Right renal pelvis (tissue), 4 donors: ENCODE measurements around the gene TBL3. TPM values are rescaled to one million over a fixed set of nuclear protein-coding genes. Genes with fewer than 3 reads are reported as not detected.
A peak's percentile ranks its signal among the peaks of the same experiment; 100 is the strongest.

Experiments
- DNase-seq, 4 donors: peaks; one replicate each; pipeline ENCODE4 v3.0.0-alpha.2; 2013; ENCODE audit warnings: low read depth in 4 of 4, low spot score in 3 of 4, missing footprints in 1 of 4
- polyA plus RNA-seq, 4 donors: library from polyadenylated mRNA; unstranded; fragments of 120-200 nt; gene quantifications; one replicate each; pipeline ENCODE4 v1.2.1, GENCODE V29; 2013; ENCODE audit not compliant: insufficient read length in 4 of 4

TBL3 gene
- polyA plus RNA-seq, 4 donors, result 26.0 to 47.2 (median 35.0) TPM

DNA sequence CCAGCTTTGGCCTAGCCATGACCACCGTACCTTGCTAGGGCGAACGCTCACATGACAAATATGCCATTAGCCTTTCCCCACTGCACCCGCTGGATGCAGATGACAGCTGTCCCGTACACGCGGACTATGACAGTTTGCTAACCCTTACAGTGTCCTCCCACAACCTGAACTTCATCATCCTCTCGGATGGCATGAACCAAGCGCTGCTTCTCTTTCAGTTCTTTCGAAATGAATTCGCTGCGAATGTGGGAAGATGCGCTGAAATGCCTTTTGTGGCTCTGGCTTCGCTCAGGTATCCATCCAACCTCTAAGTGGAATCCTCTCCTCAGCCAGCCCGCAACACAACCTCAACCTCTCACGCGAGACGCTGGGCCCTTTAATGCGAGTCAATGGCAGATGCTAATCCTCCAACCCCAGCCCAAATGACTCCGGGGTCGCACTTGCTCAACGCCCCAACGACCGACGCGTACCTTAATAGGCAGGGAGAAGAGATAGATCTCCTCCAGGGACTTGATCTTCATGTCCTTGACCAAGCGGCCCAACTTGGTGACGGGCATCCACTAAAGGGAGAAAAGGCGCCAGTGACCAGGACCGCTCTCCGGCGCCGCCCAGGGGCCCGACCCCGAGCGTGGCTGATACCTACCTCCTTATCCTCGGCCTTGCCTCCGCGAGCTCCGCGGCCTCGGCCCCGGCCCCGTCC is 7.9 kb upstream of the TBL3 start:
- DNase-seq, result no peak

DNA sequence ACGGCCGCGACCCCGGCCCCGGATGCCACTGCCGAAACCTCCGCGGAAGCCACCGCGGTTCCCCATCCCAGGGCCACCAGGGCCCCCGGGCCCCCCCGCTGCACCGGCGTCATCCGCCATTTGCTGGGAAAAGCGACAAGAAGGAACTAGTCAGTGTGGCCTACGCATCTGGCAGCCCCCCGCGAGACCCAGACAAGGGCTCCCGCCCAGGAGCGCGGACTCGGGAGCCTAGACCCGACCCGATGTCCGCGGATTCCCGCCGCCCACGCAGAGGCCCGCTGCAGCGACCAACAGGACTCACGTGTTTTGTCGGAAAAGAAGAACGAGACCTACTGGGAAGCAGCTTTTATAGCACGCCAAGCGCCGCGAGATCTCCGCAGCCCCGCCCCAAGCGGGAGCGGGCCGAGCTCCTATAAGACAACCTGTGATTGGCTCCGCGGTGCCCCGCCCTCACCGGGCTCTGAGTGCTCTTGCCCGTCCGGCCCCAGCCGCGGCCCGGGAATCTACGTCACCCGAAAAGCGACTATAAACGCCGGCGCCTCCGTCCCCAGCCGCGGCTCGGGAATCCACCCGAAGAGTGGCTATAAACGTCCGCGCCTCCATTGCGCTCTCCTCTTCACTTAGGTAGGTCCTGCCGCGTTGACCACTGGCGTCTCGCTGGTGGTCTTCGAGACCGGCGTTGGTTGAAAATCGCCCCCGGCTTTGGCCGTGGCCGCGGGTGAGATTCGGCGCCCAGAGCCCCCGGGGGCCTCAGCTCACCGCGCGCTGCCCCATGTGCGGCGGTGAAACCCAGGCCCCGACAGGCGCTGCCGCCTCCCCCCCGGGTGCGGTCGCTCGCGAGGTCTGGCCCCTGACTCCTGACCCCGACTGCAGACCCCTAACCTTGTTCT is 7.1 kb upstream of the TBL3 start, which contains the start of gene RPS2:
TSS of gene RPS2 (minus strand) at position 321 of the 890 bp plus-strand sequence. CDS start at position 120, 201 bp downstream.
- peak; percentile 93 to 98 (median 96) for DNase-seq

DNA sequence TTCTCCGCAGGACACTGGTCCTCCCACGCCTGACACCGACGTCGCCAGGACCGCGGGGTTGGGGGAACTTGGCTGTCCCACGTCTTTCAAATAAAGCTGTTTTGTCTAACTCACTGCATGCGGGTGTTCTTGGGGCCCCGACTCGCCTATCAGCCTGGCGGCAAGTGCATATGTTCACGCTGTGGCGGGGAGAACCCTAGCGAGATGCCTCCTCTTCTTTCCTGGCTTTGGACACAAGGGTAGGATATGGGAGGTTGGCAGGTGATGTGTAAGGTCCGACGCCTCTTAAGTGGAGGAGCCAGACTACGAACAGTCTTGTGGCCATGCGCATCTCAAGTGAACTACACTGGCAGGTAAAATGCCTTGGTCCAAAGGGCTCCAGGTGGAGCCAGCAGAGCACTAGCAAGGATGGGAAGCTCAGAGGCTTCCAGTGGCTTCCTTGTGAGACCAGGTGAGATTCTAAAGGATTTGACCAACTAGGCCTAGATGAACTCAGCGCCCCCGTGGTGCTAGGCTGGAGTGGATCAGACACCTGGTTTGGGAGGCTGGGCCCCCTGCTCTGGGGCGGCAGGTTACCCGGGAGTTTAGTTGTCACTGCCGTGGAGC is 6.4 kb upstream of the TBL3 start:
- no peak for DNase-seq

DNA sequence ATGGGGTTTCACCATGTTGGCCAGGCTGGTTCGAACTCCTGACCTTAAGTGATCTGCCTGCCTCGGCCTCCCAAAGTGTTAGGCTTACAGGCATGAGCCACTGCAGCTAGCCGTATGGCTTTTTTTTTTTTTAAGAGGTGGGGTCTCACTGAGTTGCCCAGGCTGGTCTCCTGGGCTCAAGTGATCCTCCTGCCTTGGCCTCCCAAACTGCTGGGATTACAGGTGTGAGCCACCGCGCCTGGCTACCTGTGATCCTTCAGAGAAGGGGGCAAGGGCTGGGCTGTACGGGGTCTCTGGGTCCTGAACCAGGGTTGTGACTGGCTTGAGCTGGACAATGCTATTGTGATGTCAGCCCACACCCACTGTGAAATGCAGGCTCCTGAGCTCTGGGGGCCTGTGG is 5.4 kb upstream of the TBL3 start, which contains the start of gene RNF151:
TSS of gene RNF151 (plus strand) at position 397 of the 400 bp plus-strand sequence. CDS start 26 bp downstream, outside the sequence.
- no peak for DNase-seq

DNA sequence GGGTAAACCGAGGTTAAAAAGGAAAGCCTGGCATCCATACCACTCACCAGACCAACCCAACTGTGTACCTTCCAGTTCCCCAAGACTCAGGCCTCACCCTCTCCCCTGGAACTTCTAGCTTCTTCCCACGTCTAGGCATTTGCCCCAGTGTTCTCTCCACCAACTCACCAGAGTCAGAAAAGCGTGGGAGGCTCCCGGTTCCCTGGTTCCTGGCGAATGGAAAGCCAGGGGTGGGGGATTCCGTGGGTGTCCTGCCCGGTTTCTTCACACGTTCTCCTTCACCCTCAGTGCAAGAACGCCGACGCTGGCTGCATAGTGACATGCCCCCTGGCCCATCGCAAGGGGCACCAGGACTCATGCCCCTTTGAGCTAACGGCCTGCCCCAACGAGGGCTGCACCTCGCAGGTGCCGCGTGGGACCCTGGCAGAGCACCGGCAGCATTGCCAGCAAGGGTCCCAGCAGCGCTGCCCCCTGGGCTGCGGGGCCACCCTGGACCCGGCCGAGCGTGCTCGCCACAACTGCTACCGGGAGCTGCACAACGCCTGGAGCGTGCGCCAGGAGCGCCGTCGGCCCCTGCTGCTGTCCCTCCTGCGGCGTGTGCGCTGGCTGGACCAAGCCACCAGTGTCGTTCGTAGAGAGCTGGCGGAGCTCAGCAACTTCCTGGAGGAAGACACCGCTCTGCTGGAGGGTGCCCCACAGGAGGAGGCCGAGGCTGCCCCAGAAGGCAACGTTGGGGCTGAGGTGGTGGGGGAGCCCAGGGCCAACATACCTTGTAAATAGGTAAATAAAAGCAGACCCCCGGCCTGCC is 3.5 kb upstream of the TBL3 start:
- DNase-seq, result no peak

DNA sequence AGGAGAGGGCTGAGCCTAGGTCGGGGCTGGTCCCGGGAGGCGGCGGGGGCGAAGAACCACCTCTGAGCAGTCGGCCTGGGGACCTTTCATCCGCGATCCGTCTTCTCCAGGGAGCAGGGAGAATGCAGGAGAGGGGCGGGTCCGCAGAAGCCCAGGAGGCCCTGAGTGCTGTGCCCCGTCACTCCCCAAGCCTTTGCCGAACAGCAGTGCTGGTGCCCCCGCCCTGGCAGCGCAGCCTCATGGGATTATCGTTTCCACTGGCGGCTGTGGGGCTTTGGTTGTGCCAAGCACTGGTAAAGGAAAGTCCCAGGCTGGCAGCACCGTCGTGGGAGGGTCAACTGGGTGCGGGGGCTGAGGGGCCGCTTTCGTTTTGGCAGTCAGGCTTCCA is 631 bp downstream of the TBL3 start:
- no peak for DNase-seq

DNA sequence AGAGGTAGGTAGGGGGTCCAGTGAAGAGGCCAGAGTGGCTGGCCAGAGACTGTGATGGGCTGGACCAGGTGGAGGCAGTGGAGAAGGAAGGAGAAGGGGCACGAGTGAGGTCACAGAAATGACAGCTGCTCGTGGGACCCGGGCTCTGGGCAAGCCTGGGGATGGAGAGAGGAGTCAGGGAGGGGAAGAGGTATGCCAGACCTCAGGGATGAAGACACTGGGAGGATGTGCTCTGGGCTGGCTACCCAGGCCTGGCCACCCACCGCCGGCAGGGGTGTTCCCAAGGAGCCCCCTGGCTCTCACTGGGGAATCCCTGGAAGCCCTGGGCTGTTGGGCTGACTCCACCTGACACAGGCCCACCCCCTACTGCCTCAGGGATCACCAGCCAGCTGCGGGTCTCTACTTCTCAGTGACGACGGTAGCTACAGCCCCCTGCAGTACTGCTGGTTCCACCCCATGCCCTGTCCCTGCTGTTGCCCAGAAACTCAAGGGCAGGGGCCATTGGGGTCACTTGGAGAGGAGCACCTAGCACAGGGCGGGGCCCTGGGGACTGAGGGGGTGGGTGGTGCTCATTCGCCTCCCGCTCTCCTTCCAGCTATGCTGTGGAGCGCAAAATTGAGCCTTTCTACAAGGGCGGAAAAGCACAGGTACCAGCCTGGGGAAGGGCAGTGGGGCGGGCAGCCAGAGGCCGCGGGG is 1.8 kb downstream of the TBL3 start:
- no peak for DNase-seq

DNA sequence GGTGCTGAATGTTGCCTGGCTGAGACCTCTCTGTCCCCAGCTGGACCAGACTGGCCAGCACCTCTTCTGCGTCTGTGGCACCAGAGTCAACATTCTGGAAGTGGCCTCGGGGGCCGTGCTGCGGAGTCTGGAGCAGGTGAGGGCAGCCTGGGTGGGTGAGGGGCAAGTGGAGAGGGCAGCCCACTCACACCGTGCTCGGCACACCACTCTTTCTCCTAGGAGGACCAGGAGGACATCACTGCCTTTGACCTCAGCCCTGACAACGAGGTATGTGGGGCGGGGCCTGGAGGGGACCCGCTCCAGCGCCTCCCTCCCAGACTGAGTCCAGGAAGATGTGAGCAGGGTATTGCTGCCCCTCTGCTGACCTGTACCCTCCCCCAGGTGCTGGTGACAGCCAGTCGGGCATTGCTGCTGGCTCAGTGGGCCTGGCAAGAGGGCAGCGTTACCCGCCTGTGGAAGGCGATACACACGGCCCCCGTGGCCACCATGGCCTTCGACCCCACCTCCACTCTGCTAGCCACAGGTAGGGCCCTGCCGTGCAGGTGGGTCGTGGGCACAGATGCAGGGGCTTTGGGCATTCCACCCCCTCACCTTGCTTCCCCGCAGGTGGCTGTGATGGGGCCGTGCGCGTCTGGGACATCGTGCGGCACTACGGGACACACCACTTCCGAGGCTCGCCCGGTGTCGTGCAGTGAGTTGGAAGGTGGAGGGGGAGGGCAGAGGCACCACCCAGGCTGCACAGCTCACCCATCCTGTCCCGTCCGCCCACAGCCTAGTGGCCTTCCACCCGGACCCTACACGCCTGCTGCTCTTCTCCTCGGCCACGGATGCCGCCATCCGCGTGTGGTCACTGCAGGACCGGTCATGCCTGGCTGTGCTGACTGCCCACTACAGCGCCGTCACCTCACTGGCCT is 2.6 kb downstream of the TBL3 start:
- DNase-seq, result no peak

DNA sequence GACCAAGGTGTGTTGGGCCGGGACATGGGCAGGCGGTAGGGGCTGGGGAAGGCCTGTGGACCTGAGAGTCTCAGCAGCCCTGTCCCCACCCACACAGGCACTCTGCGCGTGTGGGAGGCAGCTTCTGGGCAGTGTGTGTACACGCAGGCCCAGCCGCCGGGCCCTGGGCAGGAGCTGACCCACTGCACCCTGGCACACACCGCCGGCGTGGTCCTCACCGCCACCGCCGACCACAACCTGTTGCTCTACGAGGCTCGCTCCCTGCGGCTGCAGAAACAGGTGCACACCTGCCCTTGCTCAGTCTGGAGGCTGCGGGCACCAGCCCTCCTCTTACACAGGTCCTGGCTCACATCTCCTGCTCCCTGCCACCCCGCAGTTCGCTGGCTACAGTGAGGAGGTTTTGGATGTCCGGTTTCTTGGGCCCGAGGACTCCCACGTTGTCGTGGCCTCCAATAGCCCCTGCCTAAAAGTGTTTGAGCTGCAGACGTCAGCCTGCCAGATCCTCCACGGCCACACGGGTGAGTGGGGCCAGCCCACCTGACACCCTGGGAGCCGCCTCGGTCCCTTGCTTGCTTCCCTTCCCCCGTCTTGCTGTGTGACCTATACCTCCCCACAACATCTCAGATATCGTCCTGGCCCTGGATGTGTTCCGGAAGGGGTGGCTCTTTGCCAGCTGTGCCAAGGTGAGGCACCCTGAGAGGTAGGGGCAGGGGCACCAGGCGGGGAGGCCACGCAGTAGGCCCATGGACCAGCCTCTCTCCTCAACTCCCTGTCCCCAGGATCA is 3.8 kb downstream of the TBL3 start:
- DNase-seq, result no peak

DNA sequence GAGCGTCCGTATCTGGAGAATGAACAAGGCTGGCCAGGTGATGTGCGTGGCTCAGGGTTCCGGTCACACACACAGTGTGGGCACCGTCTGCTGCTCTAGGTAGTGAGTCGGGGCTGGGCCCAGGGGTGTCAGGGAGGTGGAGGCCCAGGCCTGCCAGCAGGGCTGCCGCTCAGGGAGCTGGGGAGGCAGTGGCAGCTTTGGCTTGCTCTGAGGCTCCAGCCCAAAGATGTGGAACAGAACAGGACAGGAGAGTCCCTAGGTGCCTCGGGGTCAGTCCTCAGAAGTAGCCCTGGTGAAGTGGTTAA is 4.3 kb downstream of the TBL3 start:
- DNase-seq, result no peak

DNA sequence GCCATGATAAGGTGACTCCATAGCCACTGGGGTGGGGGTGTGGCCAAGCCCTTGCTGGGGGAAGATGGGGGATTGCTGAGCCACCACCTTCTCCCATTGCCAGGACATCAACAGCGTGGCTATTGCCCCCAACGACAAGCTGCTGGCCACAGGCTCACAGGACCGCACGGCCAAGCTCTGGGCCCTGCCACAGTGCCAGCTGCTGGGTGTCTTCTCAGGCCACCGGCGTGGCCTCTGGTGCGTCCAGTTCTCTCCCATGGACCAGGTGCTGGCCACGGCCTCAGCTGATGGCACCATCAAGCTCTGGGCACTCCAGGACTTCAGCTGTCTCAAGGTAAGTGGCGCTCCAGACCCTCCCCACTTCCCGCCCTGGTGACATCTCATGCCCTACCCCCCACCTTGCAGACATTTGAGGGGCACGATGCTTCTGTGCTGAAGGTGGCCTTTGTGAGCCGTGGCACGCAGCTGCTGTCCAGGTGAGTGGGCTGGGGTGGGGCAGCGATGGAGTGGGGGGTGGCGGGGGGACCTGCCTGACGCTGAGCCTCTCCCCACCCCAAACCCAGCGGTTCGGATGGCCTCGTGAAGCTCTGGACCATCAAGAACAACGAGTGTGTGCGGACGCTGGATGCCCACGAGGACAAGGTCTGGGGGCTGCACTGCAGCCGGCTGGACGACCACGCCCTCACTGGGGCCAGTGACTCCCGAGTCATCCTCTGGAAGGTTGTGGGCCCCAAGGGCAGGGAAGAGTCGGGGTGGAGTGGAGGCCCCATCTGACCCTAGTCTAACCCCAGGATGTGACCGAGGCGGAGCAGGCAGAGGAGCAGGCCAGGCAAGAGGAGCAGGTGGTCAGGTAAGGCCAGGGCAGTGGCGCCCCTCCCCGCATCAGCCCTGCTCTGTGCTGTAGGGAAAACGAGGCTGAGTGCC is 5.4 kb downstream of the TBL3 start:
- no peak for DNase-seq

DNA sequence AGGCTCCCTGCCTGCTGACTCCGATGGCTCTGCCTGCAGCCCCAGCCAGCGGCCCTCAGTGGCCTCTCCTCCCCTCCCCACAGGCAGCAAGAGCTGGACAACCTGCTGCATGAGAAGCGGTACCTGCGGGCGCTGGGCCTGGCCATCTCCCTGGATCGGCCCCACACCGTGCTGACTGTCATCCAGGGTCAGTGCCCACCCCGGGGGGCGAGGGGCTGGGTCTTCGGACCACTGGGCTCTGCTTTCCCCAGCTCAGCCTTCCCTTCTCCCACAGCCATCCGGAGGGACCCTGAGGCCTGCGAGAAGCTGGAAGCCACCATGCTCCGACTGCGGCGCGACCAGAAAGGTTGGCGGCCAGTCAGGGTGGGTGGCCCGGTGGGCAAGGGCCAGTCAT is 6.0 kb downstream of the TBL3 start:
- no peak for DNase-seq

DNA sequence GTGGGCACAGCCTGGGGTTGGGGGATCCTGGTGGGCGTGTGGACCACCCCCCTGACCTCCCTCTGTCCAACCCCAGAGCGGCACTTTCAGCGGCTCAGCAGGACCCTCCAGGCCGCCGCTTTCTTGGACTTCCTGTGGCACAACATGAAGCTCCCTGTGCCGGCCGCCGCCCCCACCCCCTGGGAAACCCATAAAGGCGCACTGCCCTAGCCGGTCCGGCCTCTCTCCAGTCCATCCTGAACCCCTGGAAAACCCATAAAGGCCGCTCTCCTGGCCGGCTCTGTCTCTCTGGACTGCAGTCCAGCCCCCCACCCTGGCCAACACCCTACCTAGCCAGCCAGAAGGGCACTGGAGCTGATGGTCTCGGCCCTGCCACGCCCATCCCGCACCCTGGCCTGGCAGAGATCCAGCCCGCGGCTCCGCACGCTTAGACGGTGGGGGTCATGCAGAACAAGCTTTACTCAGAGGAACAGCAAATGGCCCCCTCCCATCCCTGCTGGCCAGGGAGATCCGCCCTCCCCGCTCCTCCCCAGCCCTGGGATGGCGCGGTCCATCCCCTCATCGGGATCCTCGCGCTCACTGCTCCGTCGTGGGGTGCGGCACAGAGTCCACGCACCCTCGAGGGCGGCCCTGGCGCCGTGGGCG is 6.7 kb downstream of the TBL3 start:
- no peak for DNase-seq

DNA sequence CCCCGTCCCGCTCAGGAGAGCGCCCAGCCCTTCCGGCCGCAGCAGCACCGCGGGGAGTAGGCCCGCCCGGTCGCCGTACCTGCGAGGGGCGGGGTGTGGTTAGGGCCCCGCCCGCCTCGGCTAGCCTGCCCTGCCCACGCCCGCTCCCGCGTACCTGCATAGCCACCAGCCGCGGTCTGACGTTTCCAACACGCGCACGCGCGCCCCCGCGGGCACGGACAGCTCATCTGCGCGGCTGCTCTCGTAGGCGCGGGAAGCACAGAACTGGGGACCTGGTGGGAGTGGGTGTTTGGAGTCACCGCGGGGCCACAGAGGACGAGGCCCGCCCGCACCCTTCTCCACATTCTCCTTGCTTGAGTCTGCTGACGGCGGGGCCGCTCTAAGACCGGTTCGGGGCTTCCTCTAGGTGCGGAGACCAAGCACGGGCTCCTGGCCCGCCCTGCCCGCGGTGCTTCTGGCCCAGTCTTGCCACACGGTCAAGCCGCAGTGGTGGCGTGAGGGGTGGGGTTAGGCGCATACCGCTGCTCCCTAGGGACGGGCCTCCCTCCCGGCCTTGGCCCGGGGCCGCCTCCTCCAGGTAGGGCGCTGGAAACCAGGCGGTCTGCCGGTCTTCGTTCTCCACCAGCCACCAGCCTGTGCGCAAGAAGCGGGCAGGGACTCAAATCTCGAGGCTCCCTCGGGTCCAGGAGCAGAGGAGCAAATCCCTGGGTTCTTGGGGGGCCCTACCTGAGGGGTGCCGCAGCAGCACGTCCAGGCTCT is 7.6 kb downstream of the TBL3 start:
- DNase-seq, result no peak

DNA sequence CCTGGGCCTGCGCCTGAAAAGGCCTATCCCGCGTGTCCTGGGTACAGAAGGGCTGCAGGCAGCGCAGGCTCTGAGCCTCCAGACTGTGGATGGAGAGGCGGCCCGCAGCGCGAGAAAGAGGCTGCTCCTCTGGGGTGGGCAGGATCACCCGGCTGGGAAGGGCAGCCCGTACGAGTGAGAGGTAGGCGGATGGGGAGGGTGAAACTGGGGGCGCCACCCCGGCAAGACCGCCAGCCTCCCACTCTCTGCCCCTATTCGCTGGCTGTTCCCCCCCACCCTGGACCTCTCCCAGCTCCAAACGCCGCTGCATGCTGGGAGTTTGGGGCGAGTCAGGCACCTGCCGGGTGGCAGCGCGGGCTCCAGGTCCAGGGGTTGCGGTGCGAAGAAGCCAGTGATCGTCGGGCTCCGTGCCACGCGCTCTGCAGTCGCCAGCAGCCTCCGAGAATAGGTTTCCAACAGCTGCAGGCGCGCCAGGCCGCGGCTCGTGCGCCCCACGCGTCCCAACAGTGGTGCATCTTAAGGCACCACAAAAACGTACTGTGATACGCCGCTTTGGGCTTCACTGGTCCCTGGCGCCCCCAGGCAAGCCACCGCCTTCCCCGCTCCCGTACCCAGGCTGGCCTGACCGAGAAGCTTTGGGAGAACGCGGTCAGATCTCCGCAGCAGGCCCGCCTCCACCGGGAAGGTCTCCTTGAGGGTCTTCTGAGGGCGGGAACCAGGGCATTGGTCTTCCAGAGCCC is 8.3 kb downstream of the TBL3 start:
- no peak for DNase-seq
